BJ (cell line): Measurements from ENCODE around the gene FUOM. TPM values are rescaled to one million over a fixed set of nuclear protein-coding genes. Genes with fewer than 3 reads are reported as not detected.

Experiments
- CTCF ChIA-PET: fragments of 350-600 bp; formaldehyde crosslinking; extraction: SDS; loops from one replicate; lab custom pipeline; 2021; ENCODE audit warnings: antibody characterized with exemption, inconsistent platforms; lab: Yijun Ruan, JAX
- POLR2A ChIA-PET: fragments of 300-600 bp; sonication (Branson Sonifier 250); formaldehyde crosslinking; extraction: SDS; loops from one replicate; lab custom pipeline; 2021; ENCODE audit warnings: antibody characterized with exemption; lab: Charles Lee
- DNase-seq: peaks from one replicate; pipeline ENCODE4 v3.0.0-alpha.2; 2011; ENCODE audit warnings: low read depth
- H3K27me3 ChIP-seq: 2 replicates; pipeline ENCODE4 v1.6.0; 2011; ENCODE audit warnings: low read length; ENCODE audit not compliant: control insufficient read depth, insufficient read depth
- H3K36me3 ChIP-seq: 2 replicates; pipeline ENCODE4 v1.5.1; 2011; ENCODE audit warnings: low read length; ENCODE audit not compliant: control insufficient read depth, insufficient read depth
- H3K4me3 ChIP-seq: 2 replicates; pipeline ENCODE4 v1.5.1; 2011; ENCODE audit warnings: low read depth, mild to moderate bottlenecking, control low read depth, low read length
- CTCF ChIP-seq: IDR thresholded peaks from 2 replicates; pipeline ENCODE4 v1.5.1; 2011; ENCODE audit warnings: low read depth, mild to moderate bottlenecking, control low read depth, inconsistent platforms, low read length, moderate library complexity; ENCODE audit not compliant: insufficient read depth
- polyA plus RNA-seq: library from polyadenylated mRNA; depleted of rRNA; stranded (reverse); fragments of >200 nt; gene quantifications from 2 replicates; pipeline ENCODE4 v1.2.3, GENCODE V29; 2011

The FUOM gene
- polyA plus RNA-seq, 1 experiment: 49.8 TPM

- ChIA-PET CTCF (no interaction called here), POLR2A (no interaction called here)
- H3K27me3 ChIP-seq: no peaks in the 10 kb centered on the region
- H3K36me3 ChIP-seq: peaks cover 3% of the 10 kb centered on the region
- no peak overlapping the region for H3K4me3 ChIP-seq
- no peak for TF ChIP-seq CTCF
- no peak for DNase-seq
Observed at GRCh38 chr10:133355266-133355665, 2.6 kb downstream of the FUOM start.

- no peak for TF ChIP-seq CTCF
- ChIA-PET POLR2A (no interaction called here), CTCF (no interaction called here)
- Histone ChIP-seq H3K36me3 (peaks cover 3% of the 10 kb centered on the region), H3K27me3 (no peaks in the 10 kb centered on the region), H3K4me3 (no peak overlapping the region)
- DNase-seq: no peak
Observed at GRCh38 chr10:133354672-133355240, 3.1 kb downstream of the FUOM start.

GRCh38 chr10:133353988-133354605 is 3.7 kb downstream of the FUOM start:
- CTCF ChIA-PET: interaction anchor here (0.8 kb wide), 1 partner anchor 25 kb away, joined by 3 read pairs; no protein-coding TSS in a partner anchor

GRCh38 chr10:133353202-133353959 is 4.4 kb downstream of the FUOM start:
- Histone ChIP-seq H3K36me3 (peaks cover 3% of the 10 kb centered on the region), H3K4me3 (no peak overlapping the region), H3K27me3 (no peaks in the 10 kb centered on the region)
- no peak for DNase-seq
- POLR2A ChIA-PET: no interaction called here
- TF ChIP-seq CTCF: no peak
- CTCF ChIA-PET: interaction anchor here (0.8 kb wide), 1 partner anchor 24 kb away, joined by 3 read pairs; no protein-coding TSS in a partner anchor

More at GRCh38 chr10:133353988-133354605, 3.7 kb downstream of the FUOM start:
- Histone ChIP-seq H3K36me3 (peaks cover 3% of the 10 kb centered on the region), H3K27me3 (no peaks in the 10 kb centered on the region), H3K4me3 (no peak overlapping the region)
- no peak for TF ChIP-seq CTCF
- no peak for DNase-seq
- POLR2A ChIA-PET: no interaction called here
